Ishikawa (cell line): ENCODE data around the gene ETV5.

Source experiments
- CEBPB ChIP-seq: IDR thresholded peaks from 2 replicates; pipeline ENCODE4 v1.6.1; 2012
- CREB1 ChIP-seq: IDR thresholded peaks from 2 replicates; pipeline ENCODE4 v1.6.1; 2012; ENCODE audit warnings: low read depth
- EGR1 ChIP-seq: IDR thresholded peaks from 2 replicates; pipeline ENCODE4 v1.6.1; 2012
- EP300 ChIP-seq: IDR thresholded peaks from 2 replicates; pipeline ENCODE4 v1.6.1; 2012; ENCODE audit warnings: borderline replicate concordance
- FOXM1 ChIP-seq: IDR thresholded peaks from 2 replicates; pipeline ENCODE4 v1.6.1; 2012; ENCODE audit warnings: low read depth, borderline replicate concordance
- MAX ChIP-seq: IDR thresholded peaks from 2 replicates; pipeline ENCODE4 v1.6.1; 2012
- NFIC ChIP-seq: IDR thresholded peaks from 2 replicates; pipeline ENCODE4 v1.6.1; 2012
- RAD21 ChIP-seq: IDR thresholded peaks from 2 replicates; pipeline ENCODE4 v1.6.1; 2012; ENCODE audit warnings: low read depth
- REST ChIP-seq: IDR thresholded peaks from 2 replicates; pipeline ENCODE4 v1.6.1; 2012; ENCODE audit warnings: low read depth, mild to moderate bottlenecking
- TAF1 ChIP-seq: IDR thresholded peaks from 2 replicates; pipeline ENCODE4 v1.6.1; 2012; ENCODE audit warnings: low read depth, mild to moderate bottlenecking
- TCF12 ChIP-seq: IDR thresholded peaks from 2 replicates; pipeline ENCODE4 v1.6.1; 2012; ENCODE audit warnings: low read depth
- USF1 ChIP-seq: IDR thresholded peaks from 2 replicates; pipeline ENCODE4 v1.6.1; 2012
- YY1 ChIP-seq: IDR thresholded peaks from 2 replicates; pipeline ENCODE4 v1.6.1; 2012; ENCODE audit warnings: low read depth

GRCh38 chr3:186022931-186023330 is 86.0 kb downstream of the ETV5 start:
- no peak for TF ChIP-seq REST
- no peak for TF ChIP-seq CEBPB
- no peak for TF ChIP-seq EP300
- TF ChIP-seq TAF1, result no peak
- no peak for TF ChIP-seq CREB1
- no peak for TF ChIP-seq MAX
- no peak for TF ChIP-seq TCF12
- TF ChIP-seq FOXM1, result no peak
- no peak for TF ChIP-seq EGR1
- no peak for TF ChIP-seq RAD21
- TF ChIP-seq NFIC, result no peak
- no peak for TF ChIP-seq YY1
- no peak for TF ChIP-seq USF1
